Measurements from ENCODE around the gene FBXW11.
"Not testable (repeated sequence)": the region's sequence is repeated elsewhere in the genome, so short reads cannot be mapped to it uniquely, and the experiment has no call there.

Gene FBXW11

DNA sequence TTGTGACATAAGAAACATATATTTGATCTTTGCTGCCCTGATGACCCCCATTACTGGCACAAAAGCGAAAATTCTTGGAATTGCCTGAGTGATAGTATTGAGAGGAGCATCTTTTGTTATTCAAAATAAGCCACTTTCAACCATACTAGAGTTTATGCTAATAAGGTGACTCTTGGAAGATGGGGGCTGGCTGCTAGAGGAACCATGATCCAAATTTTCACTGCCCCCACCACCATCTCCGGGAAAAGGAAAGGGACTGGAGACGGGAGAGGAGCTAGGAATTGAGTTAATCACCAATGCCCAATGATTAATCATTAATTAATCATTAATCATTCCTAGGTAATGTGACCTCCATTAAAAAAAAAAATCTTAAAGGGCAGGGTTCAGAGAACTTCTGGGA lies 25.6 kb downstream of the FBXW11 start:
- DNase-seq = no peak

DNA sequence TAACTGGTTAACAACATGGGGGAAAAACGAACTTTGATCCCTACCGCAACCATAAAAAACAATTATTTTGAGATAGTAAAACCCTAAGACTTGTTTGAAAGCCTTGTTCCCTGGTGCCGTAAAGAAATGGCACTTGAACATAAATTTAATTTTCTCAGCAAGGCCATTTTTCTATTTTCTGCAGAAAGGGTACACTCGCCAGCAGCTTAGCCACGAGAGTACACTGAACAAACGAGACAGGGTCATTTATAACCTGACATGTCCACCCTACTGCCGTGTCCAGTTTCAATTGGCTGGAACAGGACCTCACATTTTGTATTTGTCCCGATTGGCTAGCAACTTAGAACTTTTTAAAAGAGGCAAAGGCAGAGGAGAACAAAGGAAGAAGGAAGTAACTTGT lies 26.8 kb downstream of the FBXW11 start:
- no peak for DNase-seq

DNA sequence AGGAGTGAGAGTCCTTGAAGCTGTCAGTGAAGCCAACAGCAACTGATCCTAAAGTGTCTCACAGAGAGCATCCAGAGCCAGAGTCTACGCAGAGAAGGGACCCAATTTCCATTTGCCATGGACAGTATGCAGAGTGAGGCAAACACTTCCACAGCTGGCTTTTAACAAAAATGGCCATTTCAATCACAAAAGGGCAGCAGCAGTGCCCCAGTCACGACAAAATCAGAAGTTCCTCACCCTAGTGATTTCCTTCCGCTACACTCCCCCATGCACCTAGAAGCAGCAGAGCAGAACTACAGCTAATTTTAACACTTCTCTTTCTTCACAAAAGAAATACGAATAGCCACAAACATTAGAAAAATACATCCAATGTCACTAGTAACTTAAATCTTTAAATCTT lies 27.9 kb downstream of the FBXW11 start:
- DNase-seq = no peak

DNA sequence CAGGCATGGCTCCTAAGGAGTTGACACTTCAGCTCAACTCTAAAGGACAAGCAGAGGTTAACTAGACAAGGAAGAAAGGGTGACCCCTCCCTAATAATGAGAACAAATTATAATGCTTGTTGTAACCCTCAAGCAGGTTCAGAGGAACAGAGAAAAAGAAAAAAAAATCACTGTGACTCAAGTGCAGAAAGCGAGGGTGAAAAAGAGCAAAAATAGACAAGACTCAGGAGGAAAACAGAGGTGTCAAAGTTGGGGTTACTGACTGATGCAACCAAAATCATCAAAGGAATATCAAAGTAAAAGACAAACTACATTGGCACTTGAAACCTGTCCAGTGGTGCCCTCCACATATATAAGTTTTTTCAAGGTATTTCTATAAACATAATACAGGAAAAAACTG lies 28.4 kb downstream of the FBXW11 start:
- no peak for DNase-seq

DNA sequence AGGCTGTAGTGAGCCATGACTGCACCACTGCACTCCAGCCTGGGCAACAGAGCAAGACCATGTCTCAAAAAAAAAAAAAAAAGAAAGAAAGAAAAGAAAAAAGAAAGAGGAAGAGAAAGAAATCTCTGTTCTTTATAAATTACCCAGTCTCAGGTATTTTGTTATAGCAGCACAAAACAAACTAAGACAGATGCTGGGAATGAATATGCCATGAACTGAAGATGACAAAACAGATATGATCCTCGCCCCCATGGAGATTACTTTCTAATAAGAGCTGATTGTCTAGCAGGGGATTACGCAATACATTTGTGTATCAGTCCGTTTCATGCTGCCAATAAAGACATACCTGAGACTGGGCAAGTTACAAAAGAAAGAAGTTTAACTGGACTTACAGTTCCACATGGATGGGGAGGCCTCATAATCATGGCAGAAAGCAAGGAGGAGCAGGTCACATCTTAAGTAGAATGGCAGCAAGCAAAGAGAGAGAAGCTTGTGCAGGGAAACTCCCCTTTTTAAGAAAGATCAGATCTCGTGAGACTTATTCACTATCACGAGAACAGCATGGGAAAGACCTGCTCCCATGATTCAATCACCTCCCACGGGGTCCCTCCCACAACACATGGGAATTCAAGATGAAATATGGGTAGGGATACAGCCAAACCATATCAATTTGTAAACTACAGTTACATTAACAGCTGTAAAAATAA lies 29.0 kb downstream of the FBXW11 start:
- not testable (repeated sequence) for DNase-seq

DNA sequence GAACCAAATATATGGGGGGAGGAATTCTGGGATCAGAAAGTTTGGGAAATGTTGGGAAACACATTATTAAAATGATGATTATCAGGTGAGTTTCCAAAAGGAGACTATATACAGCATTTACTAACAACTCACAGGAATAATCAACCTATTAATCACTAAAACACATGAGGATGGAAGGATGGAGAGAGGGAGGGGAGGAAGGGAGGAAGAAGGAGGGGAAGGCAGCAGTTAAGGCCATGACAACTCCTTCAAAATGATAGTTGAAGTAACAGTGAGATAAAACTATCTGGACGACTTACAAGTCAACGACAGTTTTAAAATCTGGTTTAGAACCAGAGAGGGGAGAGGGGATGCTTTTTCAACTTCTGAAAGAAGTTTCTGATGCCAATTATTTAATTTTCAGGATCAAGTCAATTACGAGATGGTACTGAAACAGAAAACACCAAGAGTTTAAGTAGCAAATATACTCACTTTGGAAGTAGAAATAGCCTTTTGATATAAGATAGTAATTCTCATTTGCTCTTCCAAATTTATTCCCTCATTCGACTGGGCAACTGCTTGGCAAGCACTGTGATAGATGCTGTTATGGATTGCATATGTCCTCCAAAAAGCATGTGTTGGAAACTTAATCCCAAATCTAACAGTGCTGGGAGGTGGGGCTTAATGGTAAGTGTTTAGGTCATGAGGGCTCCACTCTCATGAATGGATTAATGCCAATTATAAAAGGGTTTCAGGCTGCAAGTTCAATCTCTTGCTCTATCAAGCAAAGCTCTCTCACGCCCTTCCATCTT lies 30.4 kb downstream of the FBXW11 start:
- DNase-seq = no peak

DNA sequence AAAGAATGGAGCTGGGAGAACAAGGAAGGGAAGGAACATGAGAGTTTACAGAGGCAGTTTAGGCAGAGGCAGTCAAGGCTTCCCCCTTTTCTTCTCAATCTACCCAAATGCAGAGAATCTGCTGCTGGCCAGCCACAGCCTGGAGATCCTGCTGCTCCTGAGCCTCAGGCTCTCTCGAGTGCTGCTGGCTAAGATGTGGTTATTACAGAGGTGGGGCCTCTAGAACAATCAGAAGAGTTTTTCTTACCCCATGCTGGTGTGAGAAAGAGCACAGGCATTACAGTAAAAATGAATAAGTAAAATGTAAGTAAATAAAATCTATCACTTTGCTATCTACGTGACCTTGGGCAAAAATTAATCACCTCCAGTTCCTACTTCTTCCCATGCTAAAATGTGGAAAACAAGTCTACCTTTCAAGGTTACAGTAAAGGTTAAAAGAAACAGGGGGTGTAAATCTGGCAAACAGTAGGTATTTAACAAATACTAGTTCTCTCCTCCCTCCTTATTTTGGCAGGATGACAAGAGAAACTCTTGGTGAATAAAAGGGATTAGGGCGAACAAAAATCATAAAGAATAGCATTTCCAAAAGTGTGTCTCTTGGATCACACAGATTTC lies 31.1 kb downstream of the FBXW11 start:
- peak; percentile 62 for DNase-seq

DNA sequence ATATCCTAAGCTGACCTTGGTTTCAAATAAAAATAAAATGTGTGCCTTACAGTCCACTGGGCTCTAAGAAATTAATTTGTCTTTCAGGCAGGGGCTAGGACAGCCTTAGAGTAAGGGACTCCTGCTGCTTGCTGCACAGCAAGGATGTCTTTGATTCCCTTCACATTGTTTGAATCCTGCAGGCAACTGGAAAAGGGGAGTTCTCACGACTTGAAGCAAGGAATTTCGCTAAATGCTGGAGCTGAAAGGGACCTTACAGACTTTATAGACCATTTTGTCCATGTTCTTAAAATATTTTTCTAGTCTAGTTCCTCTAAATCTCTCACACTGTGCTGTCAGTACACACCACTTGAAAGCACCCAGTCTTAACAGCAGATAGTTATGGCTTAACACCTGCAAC lies 35.6 kb downstream of the FBXW11 start:
- no peak for DNase-seq

DNA sequence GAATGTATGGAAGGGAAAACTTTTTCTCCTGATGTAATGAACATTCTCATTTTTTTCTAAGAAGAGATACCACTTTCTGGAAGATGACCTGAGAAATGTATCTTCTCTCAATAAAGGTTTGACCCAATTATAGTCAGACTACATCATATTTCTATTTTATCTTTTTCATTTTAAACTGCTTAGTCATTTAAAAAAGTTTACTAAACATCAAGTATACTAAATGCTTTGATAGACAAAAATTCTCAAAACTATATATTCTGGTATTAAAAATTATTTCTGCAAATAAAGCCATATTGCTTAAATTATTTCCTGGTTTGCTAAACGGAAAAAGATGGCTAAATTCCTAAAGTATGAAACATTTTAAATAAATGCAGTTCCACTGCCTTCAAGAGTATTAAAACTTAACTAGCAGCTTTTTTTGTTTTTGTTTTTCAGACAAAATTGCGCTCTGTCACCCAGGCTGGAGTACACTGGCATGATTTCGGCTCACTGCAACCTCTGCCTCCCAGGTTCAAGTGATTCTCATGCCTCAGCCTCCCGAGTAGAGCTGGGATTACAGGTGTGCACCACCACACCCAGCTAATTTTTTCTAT lies 37.1 kb downstream of the FBXW11 start:
- DNase-seq = peak; percentile 59

DNA sequence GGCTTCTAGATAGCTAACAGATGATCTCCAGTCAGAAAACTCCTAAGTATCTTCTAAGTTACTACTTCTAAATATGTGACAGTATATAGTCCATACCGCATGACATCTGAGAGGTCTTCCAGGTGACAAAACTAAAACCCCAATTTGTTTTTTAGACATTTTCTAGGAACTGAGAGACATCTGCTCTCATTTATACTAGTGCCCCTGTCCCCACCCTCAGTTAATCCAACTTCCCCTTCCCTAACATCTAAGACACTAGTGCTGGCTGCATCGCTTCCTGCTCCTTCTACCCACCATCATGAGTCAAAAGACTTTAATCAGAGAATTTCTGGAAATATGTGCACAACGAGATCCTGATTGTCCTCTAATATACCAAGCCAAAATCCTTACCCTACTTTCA lies 37.9 kb downstream of the FBXW11 start:
- DNase-seq = no peak

DNA sequence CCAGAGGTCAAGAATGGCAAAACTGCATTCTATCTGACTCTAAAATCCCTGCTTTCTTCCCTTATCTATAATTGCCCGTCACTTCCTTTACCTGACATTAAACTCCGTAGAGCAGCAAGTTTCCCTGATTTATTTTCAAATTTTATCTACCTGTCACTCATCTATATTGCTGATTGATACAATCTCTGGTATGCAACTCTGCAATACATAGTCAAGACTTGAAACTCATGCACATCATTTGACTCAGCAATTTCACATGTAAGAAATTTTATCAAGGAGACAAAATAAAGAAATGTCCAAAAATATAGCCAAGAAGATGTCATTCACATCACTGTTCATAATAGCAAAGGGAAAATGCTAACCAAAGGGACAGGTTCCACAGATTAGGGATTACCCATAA lies 39.5 kb downstream of the FBXW11 start:
- no peak for DNase-seq

DNA sequence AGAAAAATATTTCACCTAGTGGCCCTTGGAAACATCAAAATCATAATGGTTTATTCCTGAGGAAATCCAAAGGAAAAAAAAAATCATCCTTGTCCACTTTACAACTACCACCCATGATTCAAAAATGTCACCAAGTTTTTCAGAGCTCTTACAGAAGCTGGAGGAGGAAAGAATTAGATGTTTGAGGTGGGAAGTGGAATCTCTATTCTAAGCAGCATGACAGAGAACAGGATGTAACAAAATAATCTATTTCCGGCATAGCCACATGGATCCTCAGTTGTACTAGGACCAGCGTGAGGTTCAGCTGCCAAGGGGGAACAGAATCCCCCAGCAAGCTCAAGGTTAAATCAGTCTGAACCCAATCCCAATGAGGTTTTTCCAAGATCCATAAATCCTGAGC lies 40.2 kb downstream of the FBXW11 start:
- DNase-seq = no peak

DNA sequence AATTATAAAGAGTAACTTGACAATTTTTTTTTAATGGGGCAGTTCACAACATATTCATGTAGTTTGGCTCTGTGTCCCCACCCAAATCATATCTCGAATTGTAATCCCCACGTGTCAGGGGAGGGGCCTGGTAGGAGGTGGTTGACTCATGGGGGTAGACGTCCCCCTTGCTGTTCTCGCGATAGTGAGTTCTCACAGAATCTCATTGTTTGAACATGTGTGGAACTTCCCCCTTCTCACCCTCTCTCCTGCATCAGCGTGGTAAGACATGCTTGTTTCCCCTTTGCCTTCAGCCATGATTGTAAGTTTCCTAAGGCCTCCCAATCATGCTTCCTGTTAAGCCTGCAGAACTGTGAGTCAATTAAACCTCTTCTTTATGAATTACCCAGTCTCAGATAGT lies 40.7 kb downstream of the FBXW11 start:
- DNase-seq = no peak

DNA sequence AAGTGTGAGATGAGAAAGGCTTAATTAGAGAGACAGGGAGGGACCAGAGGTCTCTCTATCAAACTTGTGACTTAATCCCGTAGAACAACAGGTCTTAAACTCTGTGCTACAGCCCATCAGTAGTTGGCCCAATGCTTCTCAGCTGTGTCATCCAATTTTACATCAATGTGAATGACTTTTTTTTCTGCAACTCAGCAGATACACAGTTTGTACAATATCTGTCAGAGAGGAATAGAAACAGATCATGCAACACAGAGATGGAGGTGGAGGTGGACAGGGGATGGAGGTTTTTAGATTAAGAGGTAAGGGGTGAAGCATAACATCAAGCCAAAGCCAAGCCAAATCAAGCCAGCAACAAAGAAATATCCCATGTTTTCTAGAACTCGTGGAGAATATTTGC lies 43.0 kb downstream of the FBXW11 start:
- DNase-seq = no peak

DNA sequence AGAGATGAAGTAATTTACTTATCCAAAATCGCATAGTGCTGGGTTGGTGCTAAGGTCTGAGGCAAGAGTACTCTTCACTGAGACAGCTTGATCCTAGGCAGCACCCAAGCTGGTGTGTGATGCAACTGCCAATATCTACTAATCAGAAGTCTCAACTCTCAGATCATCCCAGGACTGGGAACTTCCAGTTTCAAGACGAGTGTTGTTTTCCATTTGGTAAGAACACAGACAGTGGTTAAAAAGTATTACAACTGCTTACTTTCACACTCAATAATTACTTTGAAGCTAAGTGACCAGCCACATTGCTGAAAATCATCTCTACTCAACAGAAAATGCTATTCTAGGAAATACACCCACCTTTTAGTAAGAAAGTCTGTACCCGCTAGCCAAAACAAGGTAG lies 45.3 kb downstream of the FBXW11 start:
- DNase-seq = no peak

DNA sequence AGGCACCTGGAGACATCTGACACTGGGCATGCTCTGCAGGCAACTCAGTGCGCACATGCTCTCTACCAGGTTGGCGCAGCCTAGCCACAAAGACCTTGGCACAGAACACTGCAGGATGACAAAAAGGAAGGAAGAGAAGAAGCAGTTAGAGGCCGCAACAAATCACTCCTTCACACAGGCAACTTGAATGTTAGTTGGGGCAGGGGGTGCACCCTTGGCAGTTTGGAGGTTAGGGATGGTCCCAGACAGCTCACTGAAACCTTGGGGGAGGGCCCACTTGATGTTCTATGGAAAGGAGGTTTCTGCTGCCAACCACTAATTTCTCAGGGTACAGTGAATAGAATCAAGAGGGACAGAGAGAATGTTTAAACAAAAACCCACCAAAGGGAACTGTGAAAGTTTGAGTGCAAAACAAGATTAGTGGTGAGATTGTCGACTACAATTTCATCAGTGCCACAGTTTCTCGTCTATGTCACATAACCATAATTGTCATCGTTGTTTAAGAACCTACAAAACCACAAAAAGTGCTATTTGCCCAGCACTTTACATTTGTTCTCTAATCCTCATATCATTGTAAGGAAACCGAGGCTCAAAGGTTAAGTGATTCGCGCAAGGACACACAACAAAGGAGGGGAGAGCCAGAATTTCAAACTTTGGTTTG lies 48.7 kb downstream of the FBXW11 start:
- no peak for DNase-seq

DNA sequence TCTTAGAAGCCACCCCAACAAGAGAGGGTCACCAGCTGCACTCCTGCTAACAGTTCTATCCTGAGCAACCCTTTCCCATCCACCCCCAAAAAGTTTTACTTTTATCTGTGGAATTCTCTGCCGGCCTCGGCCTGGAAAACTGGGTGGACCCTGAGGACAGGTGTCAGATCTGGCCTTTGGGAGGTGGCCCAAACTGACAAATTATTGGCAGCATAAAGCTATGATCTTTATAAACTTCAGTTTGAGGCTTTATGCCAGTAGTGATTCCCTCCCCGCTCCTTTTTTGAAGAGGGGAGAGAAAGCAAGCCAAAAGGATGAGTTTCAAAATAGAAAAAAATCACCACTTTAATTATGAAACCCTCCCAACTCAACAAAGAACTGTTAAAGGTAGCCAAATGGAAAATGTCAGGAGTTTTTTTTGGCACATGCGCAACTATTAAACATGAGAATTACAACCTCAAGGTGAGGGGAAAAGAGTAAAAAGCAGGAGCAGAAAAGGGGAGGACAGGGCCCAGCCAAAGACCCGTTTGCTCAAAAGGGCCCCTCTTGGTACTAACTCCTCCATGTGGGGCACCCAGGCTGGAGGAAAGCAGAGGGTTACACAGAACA lies 49.4 kb downstream of the FBXW11 start:
- no peak for DNase-seq

DNA sequence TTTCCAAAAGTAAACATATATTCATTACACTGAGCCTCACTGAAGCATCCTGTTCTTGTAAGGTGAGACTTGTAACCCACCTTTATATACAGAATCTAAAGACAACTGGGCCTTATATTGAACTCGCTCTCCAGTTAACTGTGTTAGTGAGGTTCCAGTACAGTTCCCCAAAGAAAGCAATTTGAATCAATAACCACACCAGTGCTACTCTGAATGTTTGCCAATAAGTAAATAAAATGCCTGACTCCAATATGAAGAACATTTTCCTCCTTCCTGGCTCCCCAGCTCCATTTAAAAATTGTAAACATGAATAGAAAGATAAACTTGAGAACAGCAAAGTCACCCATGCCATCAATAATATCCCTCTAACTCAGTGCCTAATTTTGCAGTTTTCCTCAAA lies 50.1 kb downstream of the FBXW11 start:
- no peak for DNase-seq

DNA sequence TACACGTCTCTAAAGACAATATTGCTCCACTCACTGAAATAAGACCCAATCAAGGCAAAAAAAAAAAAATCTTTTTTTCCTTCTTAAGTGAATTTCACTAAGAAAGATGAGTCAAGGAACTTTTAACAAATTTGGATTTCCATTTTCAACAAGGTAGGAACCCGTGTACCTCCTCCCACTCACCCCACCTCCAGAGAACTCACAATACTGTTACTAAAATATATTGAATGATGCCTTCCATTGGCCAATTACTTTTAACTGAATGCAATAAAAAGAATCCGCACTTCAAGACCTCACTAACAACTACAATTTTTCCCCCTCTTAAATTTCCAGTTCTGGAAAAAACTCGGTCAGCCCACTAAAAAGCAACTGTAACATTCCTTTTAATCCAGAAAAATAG lies 50.7 kb downstream of the FBXW11 start:
- no peak for DNase-seq

DNA sequence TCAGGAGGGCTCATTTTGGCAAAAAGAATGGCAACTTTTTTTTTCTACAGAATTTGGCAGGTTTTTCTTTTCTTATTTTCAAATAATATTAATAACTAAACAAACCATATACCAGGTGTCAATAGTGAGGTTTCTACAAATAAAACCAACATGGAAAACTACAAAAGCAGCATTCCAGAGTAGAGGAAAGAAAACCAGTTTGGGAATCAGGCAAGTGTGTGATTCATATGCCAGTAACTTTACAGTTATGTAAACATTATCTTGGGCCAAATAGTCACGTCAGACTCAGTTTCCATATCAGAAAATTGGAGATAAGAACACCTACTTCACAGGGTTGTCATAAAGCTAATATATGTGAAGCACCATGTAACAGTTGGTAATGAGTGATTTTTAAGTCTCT lies 51.7 kb downstream of the FBXW11 start:
- peak; percentile 31 for DNase-seq

DNA sequence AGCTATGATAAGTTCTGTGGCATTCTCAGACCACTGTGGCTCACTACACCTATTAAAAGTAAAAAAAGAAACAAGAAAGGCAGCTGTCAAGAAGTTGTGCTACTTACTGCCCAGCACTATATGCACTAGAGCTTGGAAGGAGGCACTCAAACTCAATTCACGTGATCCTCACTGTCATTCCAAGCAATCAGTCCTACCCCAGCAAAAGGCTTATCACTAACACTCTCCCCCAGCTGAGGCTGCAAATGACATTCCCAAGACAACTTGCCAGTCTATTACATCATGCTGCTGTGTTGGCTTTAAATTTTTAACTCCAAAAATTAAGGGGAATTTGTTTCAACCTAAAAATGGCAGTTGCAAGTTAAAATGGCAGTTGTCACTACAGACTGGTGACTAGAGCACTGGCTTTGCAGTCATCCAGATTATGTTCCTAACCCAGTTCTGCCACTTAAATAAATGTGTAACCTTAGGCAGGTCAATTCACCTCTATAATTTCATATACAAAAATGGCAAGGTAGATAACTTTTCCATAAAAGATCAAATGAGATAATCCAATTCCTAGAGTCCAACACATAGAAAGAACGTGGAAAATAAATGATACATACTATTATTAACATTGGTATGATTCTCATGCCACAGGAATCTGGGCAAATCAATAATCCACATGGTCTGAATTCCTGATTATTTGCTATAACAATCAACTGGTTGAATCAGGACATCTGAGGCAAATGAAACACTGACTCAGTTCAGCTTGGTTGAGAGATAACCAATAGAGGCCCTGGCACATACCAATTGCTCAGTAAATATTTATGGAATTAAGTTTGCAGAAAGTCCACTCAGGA lies 52.4 kb downstream of the FBXW11 start:
- DNase-seq = peak; percentile 77

DNA sequence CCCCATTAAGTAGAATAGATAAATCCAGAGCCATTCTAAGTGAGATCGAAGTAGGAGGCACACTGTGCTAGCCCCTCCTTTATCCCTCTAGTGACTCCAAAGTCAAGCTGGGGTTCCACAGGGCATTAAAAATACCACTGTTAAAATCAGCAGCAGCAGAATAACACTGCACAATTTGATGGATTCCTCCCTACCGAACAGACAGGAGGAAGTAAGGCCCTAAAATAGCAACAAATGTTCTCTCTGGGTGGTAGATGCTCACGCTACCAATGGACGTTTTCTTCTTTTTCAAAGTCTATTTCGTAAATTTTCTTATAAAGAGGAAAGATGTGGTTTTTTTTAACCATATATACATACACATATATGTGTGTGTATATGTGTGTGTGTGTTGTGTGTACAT lies 54.4 kb downstream of the FBXW11 start:
- no peak for DNase-seq
